ENCODE data around the gene TTC9C.
"Not testable (repeated sequence)": the region's sequence is repeated elsewhere in the genome, so short reads cannot be mapped to it uniquely, and the experiment has no call there.

The TTC9C gene

DNA sequence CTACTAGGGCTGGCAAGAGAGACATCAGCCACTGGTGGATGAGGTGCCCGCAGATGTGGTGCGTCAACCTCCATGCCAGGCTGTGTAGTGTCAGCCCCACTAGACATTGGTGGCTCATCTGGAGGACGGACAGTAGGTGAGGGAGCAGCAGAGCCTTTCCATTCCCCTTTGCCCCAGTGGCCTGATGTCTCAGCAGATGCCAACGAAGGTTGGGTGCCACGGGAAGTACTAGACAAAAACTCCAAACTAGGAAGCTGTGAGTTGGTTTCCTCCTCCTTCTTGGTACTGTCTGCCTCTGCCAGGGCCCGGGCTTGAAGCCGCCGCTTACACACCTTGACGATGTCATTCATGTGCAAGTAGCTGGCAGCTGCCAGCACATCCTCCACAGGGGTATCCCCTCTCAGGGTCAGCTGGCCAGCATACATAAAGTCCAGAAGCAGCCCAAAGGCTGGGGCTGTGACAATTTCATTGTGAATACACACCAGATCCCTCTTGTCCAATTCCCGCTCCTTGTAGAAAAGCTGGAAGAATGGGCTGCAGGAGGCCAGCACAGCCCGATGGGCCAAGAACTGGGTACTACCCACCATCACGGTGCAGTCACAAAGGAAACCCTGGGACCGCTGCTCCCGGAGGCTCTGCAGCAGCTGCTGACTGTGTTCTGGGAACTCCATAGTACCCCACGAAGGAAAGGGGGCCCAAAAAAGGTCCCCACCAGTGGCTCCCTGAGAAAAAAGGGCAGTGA, 24.9 kb downstream of the TTC9C start:
- DNase-seq = no peak

DNA sequence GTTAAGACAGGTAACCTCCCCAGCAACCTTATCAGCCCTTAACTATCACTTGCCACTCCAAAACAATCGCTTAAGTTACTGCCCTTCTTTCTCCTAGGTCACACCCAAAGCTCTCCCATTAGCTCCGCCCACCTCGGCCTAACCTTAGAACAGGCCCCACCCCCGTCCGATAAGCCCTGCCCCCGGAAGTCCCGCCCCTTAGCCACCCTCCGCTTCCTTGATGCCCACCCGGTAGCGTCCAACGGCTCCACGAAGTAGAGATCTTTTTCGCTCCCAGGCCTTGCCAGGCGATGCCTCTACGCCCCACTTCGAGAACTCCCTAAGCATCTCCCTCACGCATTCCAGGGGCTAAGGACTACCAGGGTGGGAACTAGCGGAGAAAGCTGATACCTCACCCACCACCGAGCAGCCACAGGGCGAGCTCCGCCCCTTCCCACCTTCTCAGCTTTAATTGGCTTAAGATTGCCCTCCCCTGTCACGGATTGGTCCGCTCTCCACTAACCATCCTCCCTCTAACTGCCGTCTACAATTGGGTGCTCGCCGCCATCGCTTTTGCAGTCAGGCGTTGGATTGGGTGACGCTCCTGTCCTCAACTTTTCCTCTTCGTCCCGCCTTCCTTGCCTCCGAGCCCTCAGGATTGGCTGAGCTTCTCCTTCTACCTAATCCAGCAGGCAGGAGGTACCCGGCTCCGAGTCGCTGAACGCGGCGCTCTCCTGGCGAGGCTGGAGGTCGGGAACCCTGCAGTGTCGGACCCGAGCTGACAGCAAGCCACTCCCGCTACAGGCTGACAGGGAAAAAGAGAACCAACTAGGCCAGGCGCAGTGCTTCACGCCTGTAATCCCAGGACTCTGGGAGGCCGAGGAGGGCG, 25.7 kb downstream of the TTC9C start, which contains the start of gene ZBTB3:
Gene ZBTB3, minus strand, starts transcription at position 425 of the 868 bp plus-strand sequence. CDS start 496 bp downstream, outside the sequence.
- peak; percentile 95 for DNase-seq

DNA sequence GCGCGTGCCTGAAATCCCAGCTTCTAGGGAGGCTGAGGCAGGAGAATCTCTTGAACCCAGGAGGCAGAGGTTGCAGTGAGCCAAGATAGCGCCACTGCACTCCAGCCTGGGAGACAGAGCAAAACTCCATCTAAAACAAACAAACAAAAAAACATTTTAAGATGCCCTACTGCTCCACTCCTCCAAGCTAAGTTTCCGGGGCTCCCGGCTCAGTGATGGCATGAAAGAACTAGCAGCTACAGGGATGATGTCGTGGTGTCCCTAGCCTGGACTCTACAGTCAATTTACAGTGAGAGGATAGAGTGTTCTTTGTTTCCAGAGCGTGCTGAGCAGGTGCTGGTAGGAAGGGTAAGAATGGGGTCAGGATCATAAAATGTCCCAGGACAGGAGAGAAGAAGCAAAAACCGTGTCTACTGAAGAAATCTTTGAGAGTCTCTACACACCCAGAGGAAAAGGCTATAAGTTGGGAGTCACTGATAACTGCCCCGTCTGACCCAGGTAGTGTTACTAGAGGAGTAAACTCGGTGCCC, 26.9 kb downstream of the TTC9C start:
- DNase-seq = no peak

DNA sequence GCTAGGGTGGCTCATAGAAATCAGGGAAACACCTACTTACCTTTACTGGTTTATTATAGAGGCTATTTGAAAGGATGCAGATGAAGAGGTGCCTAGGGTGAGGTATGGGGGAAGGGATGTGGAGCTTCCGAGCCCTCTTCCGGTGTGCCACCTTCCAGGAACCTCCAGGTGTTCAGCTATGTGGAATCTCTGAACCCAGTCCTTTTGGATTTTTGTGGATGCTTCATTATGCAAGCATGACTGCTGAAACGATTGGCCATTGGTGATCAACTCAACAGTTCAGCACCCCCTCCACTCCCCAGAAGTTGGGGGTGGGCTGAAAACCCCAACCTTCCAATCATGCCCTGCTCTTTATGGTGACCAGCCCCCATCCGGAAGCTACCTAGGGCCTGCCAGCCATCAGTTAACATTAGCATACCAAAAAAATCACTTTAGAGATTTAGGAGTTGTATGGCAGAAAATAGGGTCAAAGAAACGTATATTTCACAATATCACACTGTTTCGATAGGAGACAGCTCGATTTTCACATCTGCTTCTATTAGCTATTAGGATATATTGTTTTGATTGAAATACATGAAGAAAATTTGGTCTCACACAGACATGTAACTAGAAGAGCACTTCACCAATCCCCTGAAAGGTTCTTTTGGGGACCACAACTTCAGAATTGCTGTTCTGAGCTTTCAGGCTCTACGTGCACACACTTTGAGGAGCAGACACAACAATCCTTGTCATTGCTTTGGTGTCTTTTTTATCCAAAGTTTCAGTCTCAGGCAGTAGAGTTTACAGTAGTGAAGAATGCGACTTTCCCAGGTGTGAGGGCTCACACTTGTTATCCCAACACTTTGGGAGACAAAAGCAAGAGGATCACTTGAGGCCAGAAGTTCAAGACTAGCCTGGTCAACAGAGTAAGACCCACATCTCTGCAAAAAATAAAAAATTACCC, 29.8 kb downstream of the TTC9C start:
- no peak for DNase-seq

DNA sequence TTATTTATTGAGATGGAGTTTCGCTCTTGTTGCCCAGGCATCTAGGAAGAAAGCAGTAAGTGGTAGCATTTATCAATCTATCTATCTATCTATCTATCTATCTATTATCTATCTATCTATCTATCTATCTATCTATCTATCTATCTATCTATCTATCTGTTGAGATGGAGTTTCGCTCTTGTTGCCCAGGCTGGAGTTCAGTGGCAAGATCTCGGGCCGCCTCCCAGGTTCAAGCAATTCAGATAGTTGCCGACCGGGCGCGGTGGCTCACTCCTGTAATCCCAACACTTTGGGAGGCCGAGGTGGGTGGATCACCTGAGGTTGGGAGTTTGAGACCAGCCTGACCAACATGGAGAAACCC, 32.6 kb downstream of the TTC9C start:
- DNase-seq = not testable (repeated sequence)

DNA sequence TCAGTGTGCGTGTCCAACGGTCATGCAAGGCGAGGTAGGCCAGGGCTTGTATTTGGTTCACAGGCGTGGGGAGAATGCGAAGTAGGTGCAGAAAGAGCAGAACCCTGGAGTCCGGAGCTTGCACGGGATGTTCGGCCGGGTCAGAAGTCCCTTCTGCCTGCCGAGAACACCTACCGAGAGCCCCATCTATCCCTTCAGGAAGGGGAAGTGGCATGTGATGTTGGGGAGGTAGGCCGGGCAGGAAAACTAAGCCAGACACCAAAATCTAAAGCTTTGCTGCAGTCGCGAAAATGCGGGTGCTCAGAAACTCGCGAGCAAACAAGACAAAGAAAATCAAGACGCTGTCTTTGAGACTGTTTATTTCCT, 42.5 kb downstream of the TTC9C start:
- peak; percentile 16 for DNase-seq

DNA sequence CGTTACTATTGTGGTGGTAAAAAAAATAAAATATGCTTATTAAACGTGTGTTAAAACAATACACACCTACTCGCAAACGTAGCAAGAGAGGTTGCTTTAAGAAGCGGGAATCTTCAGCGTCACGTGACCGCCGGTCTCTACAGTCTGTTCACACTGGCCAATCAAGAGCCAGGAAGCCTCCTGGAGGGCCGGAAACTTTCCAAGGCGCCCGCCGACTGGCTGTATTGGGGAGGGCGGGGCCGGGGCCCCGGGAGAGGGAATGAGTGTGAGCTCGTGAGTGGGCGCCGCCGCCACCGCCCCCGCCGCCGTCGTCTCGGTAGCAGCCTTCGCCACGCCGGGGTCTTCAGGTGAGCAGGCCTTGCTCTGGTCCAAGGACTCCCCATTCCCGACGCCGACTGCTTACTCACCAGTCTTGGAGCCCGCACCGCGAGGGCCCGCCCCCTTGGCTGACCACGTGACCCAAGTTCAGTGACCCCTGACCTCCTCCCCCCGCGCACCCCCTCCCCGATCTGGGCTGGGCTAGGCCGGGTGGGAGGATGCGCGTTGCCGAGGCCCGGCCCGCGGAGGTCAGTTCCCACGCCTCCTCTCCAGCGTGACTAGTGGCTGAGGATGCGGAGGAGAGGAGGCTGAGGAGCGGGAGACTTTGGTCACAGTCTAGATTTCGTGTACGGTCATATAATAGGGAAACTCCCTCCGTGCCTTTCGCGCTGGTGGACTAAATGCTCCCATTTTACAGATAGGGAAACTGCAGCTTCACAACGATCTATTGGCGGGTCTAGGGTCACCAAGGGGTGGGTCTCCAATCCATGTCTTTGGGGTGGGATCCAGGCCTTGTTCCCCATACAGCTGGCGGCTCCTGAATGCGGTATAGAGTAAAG, 43.1 kb downstream of the TTC9C start, which contains the start of gene TAF6L:
Gene TAF6L, plus strand, starts transcription at position 253 of the 878 bp plus-strand sequence. CDS start 4,388 bp downstream, outside the sequence.
- peak; percentile 93 for DNase-seq

DNA sequence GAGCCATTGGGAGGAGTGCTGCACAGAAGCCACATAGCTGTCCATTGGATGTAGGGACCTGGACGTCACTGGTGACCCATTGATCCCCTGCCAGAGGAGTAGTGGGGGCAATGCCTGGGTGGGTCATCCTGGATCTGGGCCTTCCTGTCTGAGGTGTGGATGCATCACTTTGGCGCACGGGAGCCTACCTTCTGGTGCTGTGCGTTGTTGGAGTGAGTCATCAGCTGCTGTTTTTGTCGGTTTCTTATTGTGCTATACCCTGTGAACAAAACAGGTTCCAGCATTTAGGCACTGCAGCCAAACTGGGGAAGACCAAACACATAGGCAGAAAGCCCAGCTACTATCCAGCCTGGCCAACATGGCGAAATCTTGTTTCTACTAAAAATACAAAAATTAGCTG, 46.1 kb downstream of the TTC9C start:
- DNase-seq = no peak

DNA sequence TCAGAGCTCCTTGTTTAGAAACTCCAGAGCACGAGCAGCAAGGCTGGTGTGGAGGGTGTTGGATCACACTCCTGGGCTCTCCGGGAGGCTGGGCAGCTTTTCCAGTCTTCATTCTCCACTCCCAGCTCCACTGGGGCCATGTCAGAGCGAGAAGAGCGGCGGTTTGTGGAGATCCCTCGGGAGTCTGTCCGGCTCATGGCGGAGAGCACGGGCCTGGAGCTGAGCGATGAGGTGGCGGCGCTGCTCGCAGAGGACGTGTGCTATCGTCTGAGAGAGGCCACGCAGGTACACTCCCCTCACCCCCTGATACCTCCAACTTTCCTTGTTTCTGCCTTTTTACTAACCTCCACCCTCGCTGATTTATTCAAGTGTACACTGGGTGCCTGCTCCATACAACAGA, 47.4 kb downstream of the TTC9C start:
- no peak for DNase-seq

DNA sequence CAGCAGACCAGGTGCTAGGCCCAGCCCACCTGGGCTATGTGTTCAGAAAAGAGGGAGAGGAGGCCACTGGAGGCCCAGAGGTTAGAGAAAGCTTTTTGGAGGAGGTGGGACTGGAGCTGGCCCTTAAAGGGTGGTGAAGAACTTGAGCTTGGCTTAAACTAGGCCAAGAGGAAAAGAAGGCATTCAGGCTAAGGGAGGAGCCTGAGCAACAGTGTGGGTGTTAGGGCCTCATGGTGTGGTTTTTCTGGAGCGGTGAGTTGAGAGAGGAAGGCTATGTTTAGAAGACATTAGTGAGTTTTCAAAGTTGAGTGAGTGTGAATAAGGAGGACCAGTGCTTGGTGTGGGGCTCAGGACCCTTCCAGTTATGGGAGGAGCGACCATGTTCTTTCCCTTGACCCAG, 49.1 kb downstream of the TTC9C start:
- DNase-seq = no peak

DNA sequence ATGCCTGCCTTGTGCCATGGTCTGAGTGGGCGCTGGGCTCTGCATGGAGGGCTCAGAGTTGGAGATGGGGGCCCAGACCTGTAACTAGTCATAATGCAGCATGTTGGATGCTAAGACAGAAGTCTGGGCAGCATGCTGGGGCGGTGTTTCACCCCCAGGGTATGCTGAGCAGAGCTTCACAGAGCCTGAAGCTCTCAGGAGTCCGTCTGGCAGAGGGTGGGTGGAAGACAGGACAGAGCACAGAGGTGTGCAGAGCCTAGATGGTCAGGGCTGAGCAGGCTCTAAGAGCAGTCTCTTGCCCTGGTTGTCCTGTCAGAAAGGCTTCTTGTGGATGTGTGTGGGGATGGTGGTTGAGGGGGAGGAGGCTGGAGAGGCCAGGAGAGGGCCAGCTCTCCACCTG, 50.2 kb downstream of the TTC9C start:
- DNase-seq = no peak

DNA sequence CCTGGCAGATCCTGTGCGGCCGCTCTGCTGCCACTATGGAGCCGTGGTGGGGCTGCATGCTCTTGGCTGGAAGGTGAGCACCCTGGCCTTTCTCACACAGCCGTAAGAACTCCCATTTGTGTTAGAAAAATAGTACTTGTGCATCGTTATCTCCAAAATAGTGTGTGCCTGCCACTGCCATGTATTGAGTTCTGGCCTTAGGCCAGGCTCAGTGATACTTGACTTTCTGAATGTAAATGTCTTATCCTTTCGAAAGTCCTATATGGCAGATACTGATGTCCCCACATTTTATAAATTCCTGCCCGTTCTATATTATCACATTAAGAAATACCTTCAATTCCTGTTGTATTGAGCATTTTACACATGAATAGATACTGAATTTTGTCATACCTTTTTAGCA, 54.5 kb downstream of the TTC9C start:
- no peak for DNase-seq

DNA sequence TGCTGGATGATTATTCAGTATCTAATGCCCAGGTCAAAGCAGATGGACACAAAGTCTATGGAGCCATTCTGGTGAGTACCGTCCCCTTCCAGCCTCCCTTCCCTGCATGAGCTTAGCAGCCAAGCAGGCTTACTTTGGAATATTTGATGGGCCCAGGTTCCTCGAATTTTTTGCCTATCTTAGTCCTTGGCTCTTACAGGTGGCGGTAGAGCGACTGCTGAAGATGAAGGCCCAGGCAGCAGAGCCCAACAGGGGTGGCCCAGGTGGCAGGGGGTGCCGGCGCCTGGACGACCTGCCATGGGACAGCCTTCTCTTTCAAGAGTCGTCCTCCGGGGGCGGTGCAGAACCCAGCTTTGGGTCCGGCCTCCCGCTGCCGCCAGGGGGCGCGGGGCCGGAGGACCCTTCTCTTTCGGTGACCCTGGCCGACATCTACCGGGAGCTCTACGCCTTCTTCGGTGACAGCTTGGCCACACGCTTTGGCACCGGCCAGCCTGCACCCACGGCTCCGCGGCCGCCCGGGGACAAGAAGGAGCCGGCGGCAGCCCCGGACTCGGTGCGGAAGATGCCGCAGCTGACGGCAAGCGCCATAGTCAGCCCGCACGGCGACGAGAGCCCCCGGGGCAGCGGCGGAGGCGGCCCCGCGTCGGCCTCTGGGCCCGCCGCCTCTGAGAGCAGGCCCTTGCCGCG, 58.2 kb downstream of the TTC9C start:
- peak; percentile 82 for DNase-seq

DNA sequence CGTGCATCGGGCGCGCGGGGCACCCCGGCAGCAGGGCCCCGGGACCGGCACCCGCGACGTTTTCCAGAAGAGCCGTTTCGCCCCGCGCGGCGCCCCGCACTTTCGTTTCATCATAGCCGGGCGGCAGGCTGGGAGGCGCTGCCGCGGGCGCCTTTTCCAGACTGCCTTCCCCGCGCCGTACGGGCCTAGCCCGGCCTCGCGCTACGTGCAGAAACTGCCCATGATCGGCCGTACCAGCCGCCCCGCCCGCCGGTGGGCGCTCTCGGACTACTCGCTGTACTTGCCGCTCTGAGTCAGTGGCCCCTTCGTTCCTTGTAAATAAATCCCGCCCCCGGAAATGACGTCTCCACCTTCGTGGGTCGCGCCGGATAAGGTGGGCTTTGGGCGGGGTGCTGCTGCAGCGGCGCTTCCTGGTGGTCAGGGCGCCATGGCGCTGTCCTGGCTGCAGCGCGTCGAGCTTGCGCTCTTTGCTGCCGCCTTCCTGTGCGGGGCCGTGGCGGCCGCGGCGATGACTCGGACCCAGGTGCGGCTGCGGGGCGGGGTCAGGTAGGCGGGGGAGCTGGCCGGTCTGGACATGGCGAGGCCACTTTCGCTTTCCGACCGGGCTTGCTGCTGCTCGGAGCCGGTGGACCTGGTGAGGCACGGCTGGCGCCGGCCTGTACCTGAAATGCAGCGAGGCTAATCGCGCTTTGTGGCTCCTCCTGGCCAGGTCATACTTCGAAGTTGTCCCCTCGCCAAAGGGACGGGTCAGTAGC, 58.9 kb downstream of the TTC9C start, which contains the start of gene TMEM179B:
Gene TMEM179B, plus strand, starts transcription at position 398 of the 755 bp plus-strand sequence. Its CDS starts 30 bp downstream, at position 428.
- peak; percentile 97 for DNase-seq
